ENCODE results near the gene ADIPOR2. TPM values are rescaled to one million over a fixed set of nuclear protein-coding genes. Genes with fewer than 3 reads are reported as not detected.
A peak's percentile ranks its signal among the peaks of the same experiment; 100 is the strongest.

Gene ADIPOR2
- total and polyA plus RNA-seq, 3 donors from 2014 or later = 70.6 to 78.3 (median 75.1) TPM

DNA sequence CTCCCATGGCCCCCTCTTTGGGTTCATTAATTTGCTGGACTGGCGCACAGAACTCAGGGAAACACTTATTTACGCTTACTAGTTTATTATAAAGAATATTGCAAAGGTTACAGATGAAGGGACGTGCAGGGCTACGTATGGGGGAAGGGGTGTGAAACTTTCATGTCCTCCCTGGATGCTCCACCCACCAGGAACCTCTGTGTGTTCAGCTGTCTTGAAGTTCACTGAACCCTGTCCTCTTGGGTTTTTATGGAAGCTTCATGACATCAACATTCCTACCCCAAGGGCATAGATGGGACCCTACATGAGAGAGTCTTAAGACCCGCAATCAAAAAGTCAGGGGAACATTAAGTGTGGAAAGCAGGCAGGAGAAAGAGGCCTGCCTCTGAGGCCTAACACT, 58.1 kb downstream of the ADIPOR2 start:
- 97 to 100% methylated on average over 5 of the region's 5 CpGs for WGBS, 2 donors
- H3K36me3 ChIP-seq (ENCODE audit: low read depth, missing control alignments) = no peaks in the 10 kb centered on the region
- TF ChIP-seq, protein P1, sequence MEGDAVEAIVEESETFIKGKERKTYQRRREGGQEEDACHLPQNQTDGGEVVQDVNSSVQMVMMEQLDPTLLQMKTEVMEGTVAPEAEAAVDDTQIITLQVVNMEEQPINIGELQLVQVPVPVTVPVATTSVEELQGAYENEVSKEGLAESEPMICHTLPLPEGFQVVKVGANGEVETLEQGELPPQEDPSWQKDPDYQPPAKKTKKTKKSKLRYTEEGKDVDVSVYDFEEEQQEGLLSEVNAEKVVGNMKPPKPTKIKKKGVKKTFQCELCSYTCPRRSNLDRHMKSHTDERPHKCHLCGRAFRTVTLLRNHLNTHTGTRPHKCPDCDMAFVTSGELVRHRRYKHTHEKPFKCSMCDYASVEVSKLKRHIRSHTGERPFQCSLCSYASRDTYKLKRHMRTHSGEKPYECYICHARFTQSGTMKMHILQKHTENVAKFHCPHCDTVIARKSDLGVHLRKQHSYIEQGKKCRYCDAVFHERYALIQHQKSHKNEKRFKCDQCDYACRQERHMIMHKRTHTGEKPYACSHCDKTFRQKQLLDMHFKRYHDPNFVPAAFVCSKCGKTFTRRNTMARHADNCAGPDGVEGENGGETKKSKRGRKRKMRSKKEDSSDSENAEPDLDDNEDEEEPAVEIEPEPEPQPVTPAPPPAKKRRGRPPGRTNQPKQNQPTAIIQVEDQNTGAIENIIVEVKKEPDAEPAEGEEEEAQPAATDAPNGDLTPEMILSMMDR (IDR thresholded peaks at IDR 0.05) = no peak
- TF ChIP-seq POLR2A (IDR thresholded peaks at IDR 0.05) = no peak
- no peaks in the 10 kb centered on the region for H3K9me3 ChIP-seq
- no peaks in the 10 kb centered on the region for H3K27me3 ChIP-seq
- no peak for DNase-seq
- H3K27ac ChIP-seq = no peak overlapping the region
- H3K4me3 ChIP-seq = no peak overlapping the region
- intact Hi-C loops (cut with DNase I; ENCODE audit: low total_unique reads) = no loop called here
- no peaks in the 10 kb centered on the region for H3K4me1 ChIP-seq

DNA sequence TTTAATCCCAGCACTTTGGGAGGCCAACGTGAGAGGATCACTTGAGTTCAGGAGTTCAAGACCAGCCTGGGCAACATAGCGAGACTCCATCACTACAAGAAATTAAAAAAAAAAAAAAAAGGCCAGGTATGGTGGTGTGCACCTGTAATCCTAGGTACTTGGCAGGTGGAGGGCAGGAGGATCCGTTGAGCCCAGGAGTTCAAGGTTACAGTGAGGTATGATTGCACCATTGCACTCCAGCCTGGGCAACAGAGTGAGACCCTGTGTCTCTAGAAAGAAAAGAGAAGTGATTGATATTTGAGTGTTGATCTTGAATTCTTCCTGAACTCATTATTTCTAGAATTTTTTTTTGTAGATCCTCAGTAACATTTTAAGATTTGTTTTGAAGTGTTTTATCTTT, 59.4 kb downstream of the ADIPOR2 start:
- H3K4me1 ChIP-seq = no peaks in the 10 kb centered on the region
- TF ChIP-seq, protein P1 (IDR thresholded peaks at IDR 0.05) = no peak
- no peak for TF ChIP-seq POLR2A (IDR thresholded peaks at IDR 0.05)
- no peaks in the 10 kb centered on the region for H3K27me3 ChIP-seq
- no peak overlapping the region for H3K4me3 ChIP-seq
- no peaks in the 10 kb centered on the region for H3K9me3 ChIP-seq
- WGBS, 2 donors = 84 to 92% methylated on average over 3 of the region's 3 CpGs
- DNase-seq = no peak
- no peaks in the 10 kb centered on the region for H3K36me3 ChIP-seq (ENCODE audit: low read depth, missing control alignments)
- H3K27ac ChIP-seq = no peak overlapping the region
- intact Hi-C loops (cut with DNase I; ENCODE audit: low total_unique reads) = no loop called here

DNA sequence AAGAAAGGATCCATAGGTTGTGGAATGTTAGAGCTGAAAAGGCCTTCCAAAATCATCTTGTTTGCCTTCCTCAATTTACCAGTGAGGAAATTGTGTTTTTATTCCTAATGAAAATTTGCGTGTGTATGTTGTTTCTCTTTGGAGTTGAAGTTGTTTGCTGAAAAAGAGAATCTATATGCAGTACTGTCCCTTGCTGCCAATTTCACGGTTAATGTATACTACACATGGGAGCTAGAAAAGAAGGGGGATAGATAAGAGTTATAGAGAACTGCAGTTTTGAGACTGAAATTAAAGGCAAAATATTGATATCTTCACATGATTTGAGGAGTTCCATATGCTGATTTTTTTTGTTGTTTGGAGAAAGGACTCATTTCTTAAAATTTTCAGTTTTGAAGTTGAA, 67.5 kb downstream of the ADIPOR2 start:
- Histone ChIP-seq H3K9me3 (no peaks in the 10 kb centered on the region), H3K27me3 (no peaks in the 10 kb centered on the region), H3K4me3 (no peak overlapping the region), H3K27ac (peak overlapping the region; percentile 53 to 63), H3K36me3 (ENCODE audit: low read depth, missing control alignments) (no peaks in the 10 kb centered on the region), H3K4me1 (peaks cover 10% of the 10 kb centered on the region)
- TF ChIP-seq, protein P1 (IDR thresholded peaks at IDR 0.05) = no peak
- no peak for TF ChIP-seq POLR2A (IDR thresholded peaks at IDR 0.05)
- no peak for DNase-seq
- 75 to 84% methylated on average over 2 of the region's 2 CpGs for WGBS, 2 donors
- intact Hi-C loops (cut with DNase I; ENCODE audit: low total_unique reads) = no loop called here

DNA sequence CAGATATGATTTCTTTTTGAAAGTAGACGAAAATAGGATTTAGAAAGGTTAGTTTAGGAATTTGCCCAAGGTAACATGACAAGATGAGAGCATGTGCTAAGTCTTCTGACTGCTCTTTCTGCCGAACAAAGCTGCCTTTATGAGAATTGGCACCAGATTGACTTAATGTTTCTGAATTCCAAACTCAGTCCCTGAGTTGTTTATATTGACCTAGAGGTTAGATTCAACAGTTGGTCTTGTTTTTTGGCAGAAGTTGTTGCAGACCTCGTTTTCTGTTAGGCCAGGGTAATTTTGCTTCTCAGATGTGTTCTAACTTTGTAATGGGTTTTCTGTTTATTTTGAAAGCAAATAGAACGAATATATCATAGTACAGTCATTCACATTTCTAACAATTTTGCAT, 68.0 kb downstream of the ADIPOR2 start:
- intact Hi-C loops (cut with DNase I; ENCODE audit: low total_unique reads) = no loop called here
- no peak for DNase-seq
- Histone ChIP-seq H3K27me3 (no peaks in the 10 kb centered on the region), H3K9me3 (no peaks in the 10 kb centered on the region), H3K36me3 (ENCODE audit: low read depth, missing control alignments) (no peaks in the 10 kb centered on the region), H3K4me3 (no peak overlapping the region), H3K4me1 (peaks cover 10% of the 10 kb centered on the region), H3K27ac (peak overlapping the region; percentile 53 to 63)
- TF ChIP-seq POLR2A (IDR thresholded peaks at IDR 0.05) = no peak
- TF ChIP-seq, protein P1 (IDR thresholded peaks at IDR 0.05) = no peak
- WGBS, 2 donors = 40 to 46% methylated on average over 4 of the region's 4 CpGs

DNA sequence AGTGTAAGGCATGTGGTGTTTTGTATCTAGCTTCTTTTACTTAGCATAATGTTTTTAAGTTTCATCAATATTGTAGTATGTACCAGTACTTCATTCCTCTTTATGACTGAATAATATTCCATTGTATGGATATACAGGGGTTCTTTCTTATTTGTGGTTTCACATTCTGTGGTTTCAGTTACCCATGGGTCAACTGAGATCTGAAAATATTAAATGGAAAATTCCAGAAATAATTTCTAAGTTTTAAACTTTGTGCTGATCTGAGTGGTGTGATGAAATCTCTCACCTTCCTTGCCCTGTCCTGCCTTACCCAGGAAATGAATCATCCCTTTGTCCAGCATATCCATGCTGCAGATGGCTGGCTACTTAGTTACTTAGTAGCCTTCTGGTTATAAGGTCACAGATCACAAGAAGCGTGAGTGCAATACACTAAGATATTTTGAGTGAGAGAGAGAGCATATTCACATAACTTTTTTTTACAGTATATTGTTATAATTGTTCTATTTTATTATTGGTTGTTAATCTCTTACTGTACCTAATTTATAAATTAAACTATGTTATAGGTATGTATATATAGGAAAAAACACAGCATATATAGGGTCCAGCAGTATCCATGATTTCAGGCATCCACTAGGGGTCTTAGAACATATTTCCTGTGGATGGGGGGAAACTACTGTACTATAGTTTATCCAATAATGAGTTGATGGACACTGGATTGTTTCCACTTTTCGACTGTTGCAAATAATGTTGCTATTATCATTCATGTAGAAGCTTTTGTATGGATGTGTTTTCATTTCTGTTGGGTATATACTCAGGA, 69.9 kb downstream of the ADIPOR2 start:
- Histone ChIP-seq H3K9me3 (no peaks in the 10 kb centered on the region), H3K27me3 (no peaks in the 10 kb centered on the region), H3K4me3 (no peak overlapping the region), H3K27ac (peak overlapping the region; percentile 18 to 63), H3K4me1 (peaks cover 10% of the 10 kb centered on the region), H3K36me3 (ENCODE audit: low read depth, missing control alignments) (no peaks in the 10 kb centered on the region)
- TF ChIP-seq, protein P1 (IDR thresholded peaks at IDR 0.05) = no peak
- TF ChIP-seq POLR2A (IDR thresholded peaks at IDR 0.05) = no peak
- intact Hi-C loops (cut with DNase I; ENCODE audit: low total_unique reads) = no loop called here
- peak; percentile 60 for DNase-seq
- WGBS, 2 donors = 69 to 79% methylated on average over 2 of the region's 2 CpGs

Data from testis (tissue), 3 donors.